Islet precursor cell (in vitro differentiated cells): Measurements from ENCODE around the gene UBE2I.

ENCODE experiments used
- DNase-seq: peaks from one replicate; pipeline ENCODE4 v3.0.0-alpha.2; 2018

The UBE2I gene

DNA sequence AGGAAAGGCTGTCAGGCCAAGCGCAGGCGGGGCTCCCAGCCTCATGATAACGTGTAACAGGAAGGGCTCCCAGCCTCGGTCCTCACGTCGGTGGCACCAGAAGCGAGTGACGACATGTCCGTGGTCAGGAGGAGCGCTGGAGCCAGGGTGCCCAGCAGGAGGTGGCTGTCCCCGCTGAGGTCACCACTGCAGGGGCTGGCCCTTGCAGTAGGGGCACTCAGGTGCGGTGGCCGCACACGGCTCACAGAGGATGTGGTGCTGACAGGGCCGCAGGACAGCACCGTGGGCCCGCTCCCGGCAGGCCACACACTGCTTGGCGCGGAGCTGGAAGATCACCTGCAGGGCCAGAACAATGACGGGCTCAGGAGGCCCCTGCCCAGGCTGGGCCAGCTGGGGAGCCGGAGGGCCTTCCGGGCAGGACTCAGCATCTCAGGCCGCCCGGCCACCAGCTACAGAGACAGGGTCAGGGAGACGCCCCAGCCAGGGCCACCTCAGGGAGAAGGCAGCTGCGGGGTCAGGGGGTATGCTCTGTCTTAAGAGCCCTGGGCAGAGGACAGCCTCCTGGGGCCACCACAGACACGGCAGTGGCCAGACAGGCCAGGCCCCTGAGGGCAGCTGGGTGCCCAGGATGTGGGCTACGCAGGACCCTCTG is 56.8 kb downstream of the UBE2I start:
- no peak for DNase-seq

- DNase-seq = no peak
Observed at GRCh38 chr16:1366712-1367299, 57.4 kb downstream of the UBE2I start.

DNA sequence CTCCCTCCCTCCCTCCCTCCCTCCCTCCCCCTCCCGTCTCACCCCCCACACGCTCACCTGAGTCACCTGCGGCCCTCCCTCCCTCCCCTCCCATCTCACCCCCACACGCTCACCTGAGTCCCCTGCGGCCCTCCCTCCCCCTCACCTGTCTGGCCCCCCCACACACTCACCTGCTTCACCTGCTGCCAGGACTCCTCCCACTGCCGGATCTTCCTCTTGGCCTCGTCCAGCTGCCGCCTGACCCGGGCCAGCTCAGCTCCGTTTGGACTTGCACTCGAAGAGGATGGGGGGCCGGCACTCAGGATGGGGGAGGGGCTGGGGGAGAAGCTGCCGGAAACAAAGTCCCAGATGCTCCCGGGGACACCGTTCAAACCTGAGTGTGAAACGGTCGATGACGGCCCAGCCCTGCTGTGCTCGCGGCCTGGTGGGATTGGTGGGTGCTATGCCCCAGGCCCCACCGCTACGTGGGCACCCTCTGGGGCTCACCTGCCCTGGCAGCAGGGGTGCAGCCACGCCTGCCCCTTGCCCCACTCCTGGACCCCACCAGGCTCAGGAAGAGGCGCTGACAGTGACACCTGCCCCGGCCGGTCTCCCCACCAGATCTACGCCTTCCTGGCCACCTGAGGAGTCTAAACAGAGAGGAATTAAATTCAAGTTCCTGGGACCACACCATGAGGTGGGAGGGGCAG is 58.2 kb downstream of the UBE2I start:
- DNase-seq = no peak

DNA sequence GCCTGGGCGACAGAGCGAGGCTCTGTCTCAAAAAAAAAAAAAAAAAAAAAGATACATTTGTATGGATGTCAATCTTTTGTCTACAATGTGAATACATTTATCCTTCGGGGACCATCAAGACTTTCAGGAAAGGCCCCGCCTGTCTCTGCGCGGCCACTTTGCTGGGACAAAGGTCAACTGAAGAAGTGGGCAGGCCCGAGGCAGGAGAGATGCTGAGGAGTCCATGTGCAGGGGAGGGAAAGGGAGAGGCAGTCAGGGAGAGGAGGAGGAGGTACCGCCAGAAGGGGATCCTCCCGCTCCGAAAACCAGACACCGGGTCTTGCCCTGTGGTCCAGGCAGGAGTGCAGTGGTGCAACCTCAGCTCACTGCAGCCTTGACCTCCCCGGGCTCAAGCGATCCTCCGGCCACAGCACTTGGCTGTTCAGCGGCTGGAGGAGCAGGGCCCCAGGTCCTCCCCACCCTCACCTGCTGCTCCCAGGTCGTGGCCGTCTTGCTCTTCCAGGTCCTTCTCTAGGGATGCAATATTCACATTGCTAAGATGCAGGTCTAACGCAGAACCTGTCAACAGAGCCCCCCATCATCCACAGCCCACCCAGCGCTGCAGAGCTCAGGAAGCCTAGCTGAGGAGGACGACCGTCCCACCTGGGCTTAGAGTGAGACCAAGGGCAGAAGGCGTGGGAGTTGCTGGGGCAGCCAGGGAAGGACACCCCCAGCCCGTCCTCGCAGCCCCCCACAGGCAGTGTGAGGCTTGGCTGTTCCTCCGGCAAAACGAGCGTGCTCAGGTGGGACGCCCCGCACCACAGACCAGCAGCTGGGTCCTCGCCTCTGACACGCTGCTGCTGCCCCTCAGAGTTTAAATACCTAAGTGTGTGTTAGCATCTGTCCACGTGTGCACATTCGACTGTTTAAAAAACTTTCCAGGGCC is 61.9 kb downstream of the UBE2I start:
- no peak for DNase-seq

GRCh38 chr16:1372292-1372950 is 63.0 kb downstream of the UBE2I start:
- DNase-seq = no peak

DNA sequence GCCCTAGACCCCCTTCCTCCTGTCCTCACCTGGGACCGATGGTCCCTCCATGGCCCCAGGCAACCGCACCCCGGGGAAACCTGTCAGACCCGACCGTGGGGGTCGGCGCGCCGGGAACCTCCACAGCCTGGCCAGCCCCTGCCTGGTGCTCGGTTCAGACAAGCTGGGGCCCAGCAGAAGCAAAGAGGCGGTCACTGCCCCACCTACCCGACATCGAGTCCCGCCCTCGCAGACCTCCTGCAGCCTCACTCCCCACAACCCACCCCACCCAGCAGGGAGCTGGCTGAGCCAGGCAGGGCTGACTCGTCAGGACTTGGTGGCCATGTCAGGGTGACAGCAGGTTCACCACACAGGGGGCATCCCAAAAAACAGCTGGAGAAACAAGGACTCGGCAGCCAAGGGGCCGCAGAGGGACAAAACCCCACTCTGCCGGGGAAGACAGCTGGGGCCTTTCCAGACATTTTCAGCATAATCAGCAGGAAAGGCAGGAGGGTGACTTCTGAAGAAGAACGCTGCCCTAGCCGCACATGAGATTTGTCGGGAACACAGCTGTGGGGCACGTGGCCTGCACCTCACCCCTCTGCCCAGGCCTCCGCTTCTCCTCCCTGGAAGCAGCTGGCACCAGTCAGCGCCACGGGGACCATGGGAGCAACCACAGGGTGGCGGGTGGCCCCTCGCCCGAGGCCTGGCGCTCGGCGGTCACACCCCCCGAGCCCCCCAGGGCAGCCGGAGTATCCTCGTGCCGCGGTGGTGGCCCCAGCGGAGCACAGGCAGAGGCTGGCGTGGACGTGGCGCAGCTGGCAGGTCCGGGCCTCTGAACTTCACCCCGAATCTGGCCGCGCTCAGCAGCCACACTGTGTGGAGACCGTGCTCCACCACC is 65.2 kb downstream of the UBE2I start:
- DNase-seq = no peak

DNA sequence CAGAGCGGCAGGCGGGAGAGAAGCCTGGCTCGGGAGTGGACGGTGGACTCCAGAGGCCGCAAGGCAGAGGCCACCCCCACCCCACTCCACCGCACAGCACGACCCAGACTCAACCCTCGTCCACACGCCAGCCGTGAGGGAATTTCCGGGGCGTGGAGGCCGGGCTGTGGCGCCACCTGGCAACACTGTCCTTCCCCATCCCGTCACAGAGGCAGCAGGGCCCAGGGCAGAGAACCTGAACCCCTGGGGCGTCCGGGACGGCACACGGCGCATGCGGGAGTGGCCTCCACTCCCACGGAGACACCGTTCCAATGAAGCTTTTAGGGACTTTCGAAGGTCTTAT is 65.8 kb downstream of the UBE2I start:
- no peak for DNase-seq

DNA sequence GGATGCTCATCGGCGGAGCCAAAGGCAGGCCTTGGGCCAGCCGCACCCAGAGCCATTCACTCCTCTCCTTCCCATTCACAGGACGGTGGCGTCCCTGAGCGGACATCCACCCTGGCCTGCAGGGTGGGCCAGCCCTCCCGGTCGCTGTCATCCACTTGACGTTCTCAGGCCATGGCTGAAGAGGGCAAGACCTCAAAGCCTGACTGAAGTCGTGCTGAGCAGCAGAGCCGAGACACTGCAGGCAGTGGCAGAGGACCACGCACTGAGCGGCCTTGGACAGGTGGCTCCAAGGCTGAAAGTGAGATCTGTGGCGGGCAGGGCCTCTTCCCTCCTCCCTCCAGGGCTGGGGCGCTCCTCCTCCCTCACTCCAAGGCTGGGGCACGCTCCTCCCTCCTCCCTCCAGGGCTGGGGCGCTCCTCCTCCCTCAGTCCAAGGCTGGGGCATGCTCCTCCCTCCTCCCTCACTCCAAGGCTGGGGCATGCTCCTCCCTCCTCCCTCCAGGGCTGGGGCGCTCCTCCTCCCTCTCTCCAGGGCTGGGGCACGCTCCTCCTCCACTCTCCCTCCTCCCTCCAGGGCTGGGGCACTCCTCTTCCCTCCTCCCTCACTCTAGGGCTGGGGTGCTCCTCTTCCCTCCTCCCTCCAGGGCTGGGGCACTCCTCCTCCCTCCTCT is 66.4 kb downstream of the UBE2I start:
- DNase-seq = no peak
